ENCODE data around the gene TMEM98. TPM values are rescaled to one million over a fixed set of nuclear protein-coding genes. Genes with fewer than 3 reads are reported as not detected.

The TMEM98 gene
- total and polyA plus RNA-seq, 10 donors, result 5.4 to 41.1 (median 14.5) TPM

DNA sequence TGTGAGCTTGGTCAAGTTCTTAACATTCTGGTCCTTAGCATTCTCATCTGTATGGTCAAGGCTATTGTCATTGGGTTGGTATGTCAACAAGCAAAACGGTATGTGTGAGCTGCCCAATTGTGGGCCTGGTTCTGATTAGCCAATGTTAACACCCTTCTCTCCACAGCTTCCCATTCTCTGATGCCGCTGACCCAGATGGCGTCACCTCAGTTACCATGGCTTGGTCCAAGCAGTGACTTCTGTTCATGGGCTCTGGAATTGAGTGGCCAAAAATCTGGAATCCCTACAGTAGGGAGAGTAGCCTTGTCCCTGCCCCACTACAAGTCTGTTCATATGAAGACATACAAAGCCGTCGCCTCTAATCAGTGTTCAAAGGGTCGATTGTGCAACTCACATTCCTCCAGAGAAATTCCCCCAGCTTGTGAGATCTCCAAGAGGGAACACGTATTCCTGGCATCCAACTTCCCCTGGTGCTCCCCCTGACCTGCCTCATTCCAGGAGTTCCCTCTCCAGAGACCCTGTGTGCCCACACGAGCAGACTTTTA, 15.8 kb downstream of the TMEM98 start:
- Histone ChIP-seq H3K4me3 (no peak overlapping the region), H3K9me3 (peaks cover 0 to 5% (median 0%) of the 10 kb centered on the region in 8 donors), H3K27ac (peak overlapping the region in 1 of 8 donors; percentile 6), H3K27me3 (replicated peaks in 1 of 7) (no peaks in the 10 kb centered on the region), H3K4me1 (no peaks in the 10 kb centered on the region), H3K36me3 (peaks cover 0 to 13% (median 0%) of the 10 kb centered on the region in 6 donors)
- 66 to 86% (median 80%) methylated on average over 8 of the region's 8 CpGs for WGBS, 5 donors
- intact Hi-C loops (cut with DNase I; ENCODE audit: low total_unique reads), result no loop called here
- TF ChIP-seq POLR2A (IDR thresholded peaks at IDR 0.05) (no peak), POLR2AphosphoS5 (IDR thresholded peaks at IDR 0.05) (no peak)
- TF ChIP-seq, protein P1, sequence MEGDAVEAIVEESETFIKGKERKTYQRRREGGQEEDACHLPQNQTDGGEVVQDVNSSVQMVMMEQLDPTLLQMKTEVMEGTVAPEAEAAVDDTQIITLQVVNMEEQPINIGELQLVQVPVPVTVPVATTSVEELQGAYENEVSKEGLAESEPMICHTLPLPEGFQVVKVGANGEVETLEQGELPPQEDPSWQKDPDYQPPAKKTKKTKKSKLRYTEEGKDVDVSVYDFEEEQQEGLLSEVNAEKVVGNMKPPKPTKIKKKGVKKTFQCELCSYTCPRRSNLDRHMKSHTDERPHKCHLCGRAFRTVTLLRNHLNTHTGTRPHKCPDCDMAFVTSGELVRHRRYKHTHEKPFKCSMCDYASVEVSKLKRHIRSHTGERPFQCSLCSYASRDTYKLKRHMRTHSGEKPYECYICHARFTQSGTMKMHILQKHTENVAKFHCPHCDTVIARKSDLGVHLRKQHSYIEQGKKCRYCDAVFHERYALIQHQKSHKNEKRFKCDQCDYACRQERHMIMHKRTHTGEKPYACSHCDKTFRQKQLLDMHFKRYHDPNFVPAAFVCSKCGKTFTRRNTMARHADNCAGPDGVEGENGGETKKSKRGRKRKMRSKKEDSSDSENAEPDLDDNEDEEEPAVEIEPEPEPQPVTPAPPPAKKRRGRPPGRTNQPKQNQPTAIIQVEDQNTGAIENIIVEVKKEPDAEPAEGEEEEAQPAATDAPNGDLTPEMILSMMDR (IDR thresholded peaks at IDR 0.05 in 8 of 11, conservative IDR thresholded peaks at IDR 0.05 in 3 of 11), result no peak
- DNase-seq, result no peak

DNA sequence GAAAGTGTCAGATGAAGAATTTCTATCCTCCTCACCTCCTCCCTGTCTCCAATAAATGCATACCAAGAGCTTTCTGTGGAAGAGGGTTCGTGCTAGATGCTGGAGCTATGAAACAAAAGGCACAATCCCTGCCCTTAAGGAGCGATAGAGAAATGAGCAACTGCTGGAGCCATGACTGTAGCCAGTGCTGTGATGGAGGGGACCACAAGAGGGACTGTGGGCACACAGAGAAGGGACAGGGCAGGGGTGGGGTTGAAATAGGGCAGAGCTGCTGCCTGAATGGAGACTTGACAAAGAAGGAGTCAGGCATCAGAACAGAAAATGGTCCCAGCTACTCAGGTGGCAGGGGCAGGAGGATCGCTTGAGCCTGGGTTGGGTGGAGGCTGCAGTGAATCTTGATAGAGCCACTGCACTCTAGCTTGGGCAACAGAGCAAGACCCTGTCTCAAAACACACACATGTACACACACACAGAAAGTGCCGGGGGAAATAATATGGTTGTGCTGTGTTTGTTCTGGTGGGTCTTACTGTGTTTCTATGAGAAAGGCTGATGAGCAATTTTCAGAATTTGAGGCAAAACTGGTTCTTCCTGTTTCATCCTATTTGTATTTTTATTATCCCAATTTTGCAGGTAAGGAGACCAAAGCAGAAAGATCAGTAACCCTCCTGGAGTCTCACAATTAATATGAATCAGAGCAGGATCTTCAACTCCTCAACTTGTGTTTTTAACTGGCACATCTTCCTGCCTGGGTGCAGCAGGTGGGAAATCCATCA, 16.5 kb downstream of the TMEM98 start:
- H3K27ac ChIP-seq, result peak overlapping the region in 1 of 8 donors; percentile 6
- peaks cover 0 to 5% (median 0%) of the 10 kb centered on the region in 8 donors for H3K9me3 ChIP-seq
- H3K27me3 ChIP-seq (replicated peaks in 1 of 7), result no peaks in the 10 kb centered on the region
- TF ChIP-seq POLR2AphosphoS5 (IDR thresholded peaks at IDR 0.05) (no peak), POLR2A (IDR thresholded peaks at IDR 0.05) (no peak)
- TF ChIP-seq, protein P1 (IDR thresholded peaks at IDR 0.05 in 8 of 11, conservative IDR thresholded peaks at IDR 0.05 in 3 of 11), result no peak
- peaks cover 0 to 13% (median 0%) of the 10 kb centered on the region in 6 donors for H3K36me3 ChIP-seq
- 82 to 94% (median 88%) methylated on average over 4 of the region's 4 CpGs for WGBS, 5 donors
- H3K4me1 ChIP-seq, result no peaks in the 10 kb centered on the region
- intact Hi-C loops (cut with DNase I; ENCODE audit: low total_unique reads), result no loop called here
- H3K4me3 ChIP-seq, result no peak overlapping the region
- DNase-seq, result no peak

DNA sequence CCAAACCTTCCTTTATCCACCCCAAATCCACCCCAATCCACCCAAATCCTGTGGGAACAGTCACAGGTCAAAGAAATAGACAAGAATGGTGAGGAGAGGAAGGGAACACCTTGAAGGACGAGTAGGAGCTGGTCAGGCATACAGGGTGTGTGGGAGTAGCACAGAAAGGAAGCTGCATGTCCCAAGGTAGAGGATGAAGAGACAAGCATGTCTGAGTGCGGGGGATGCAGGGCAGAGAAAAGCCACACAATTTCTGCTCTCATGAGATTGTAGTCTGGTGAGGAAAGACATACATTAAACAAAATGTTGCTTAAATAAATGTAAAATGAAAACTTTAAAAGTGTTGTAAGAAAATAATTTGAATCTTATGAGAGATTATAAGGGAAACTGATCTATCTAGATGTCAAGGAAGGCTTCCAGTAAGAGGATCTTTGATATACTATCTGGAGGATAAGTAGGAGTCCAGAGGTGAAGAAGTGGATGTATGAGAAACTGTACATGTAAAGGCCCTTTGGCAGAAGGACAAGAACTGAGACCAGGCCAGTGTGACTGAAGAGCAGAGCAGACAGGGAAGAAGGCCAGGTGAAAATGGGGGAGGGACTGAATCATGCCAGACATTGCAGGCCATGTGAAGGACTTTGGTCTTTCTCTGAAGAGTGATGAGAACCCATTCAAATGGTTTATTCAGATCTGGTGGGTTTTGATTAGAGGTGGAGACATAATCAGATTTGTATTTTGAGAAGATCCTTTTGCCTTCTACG, 18.6 kb downstream of the TMEM98 start:
- Histone ChIP-seq H3K27me3 (replicated peaks in 1 of 7) (no peaks in the 10 kb centered on the region), H3K27ac (no peak overlapping the region), H3K36me3 (peaks cover 0 to 2% (median 0%) of the 10 kb centered on the region in 6 donors), H3K4me1 (no peaks in the 10 kb centered on the region), H3K4me3 (no peak overlapping the region), H3K9me3 (peaks cover 0 to under 1% (median 0%) of the 10 kb centered on the region in 8 donors)
- TF ChIP-seq POLR2A (IDR thresholded peaks at IDR 0.05), result no peak
- no peak for DNase-seq
- intact Hi-C loops (cut with DNase I; ENCODE audit: low total_unique reads), result no loop called here
- 61 to 78% (median 70%) methylated on average over 3 of the region's 3 CpGs for WGBS, 5 donors

DNA sequence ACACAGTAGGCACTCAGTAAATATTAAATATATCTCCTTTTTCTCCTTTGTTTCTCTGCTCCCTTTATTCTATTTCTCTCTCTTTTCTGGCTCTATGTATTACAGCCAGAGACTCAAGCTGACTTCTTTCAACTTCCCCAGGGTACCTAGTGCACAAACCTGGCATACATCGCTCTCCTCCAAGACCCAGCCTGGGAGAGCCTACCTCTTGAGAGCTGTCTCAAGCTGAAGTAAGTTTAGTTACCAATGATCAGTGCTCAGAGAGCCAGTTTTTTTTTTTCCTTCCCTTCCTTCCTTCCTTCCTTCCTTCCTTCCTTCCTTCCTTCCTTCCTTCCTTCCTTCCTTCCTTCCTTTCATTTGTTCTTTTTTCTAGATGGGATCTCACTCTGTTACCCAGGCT, 19.8 kb downstream of the TMEM98 start:
- Histone ChIP-seq H3K9me3 (no peaks in the 10 kb centered on the region), H3K4me3 (no peak overlapping the region), H3K36me3 (no peaks in the 10 kb centered on the region), H3K27me3 (replicated peaks in 1 of 7) (no peaks in the 10 kb centered on the region), H3K4me1 (no peaks in the 10 kb centered on the region), H3K27ac (no peak overlapping the region)
- 90 to 100% (median 100%) methylated on average over 1 of the region's 1 CpG for WGBS, 5 donors
- TF ChIP-seq POLR2A (IDR thresholded peaks at IDR 0.05), result no peak
- no peak for TF ChIP-seq POLR2AphosphoS5 (IDR thresholded peaks at IDR 0.05)
- TF ChIP-seq, protein P1 (IDR thresholded peaks at IDR 0.05 in 8 of 11, conservative IDR thresholded peaks at IDR 0.05 in 3 of 11), result no peak
- DNase-seq, result no peak
- intact Hi-C loops (cut with DNase I; ENCODE audit: low total_unique reads), result no loop called here

Measured in spleen (tissue), 11 donors.